Neural cell (in vitro differentiated cells): ENCODE results near the gene COPZ2. TPM values are rescaled to one million over a fixed set of nuclear protein-coding genes. Genes with fewer than 3 reads are reported as not detected.

Experiments used
- H2AFZ ChIP-seq: fragments of 200-600, 300-800 bp; sonication (generic), shearing (Covaris generic); 2 replicates; pipeline ENCODE4 v1.6.0; 2014; ENCODE audit warnings: low read depth, mild to moderate bottlenecking, antibody characterized with exemption, low read length, moderate library complexity
- H3F3A ChIP-seq: fragments of 200-600 bp; shearing (Covaris generic); 2 replicates; pipeline ENCODE4 v1.6.1; 2016; ENCODE audit warnings: mild to moderate bottlenecking, moderate library complexity, mixed read lengths, antibody characterized with exemption, low read length; ENCODE audit not compliant: insufficient read depth, poor library complexity, severe bottlenecking
- H3K27ac ChIP-seq: fragments of 200-600, 300-800 bp; sonication (generic), shearing (Covaris generic); 2 replicates; pipeline ENCODE4 v1.5.1; 2014; ENCODE audit warnings: mild to moderate bottlenecking, low read length, moderate library complexity
- H3K27me3 ChIP-seq: fragments of 300-800, 200-600 bp; sonication (generic), shearing (Covaris generic); 2 replicates; pipeline ENCODE4 v1.6.0; 2014; ENCODE audit warnings: mild to moderate bottlenecking, low read depth, low read length, moderate library complexity; ENCODE audit not compliant: insufficient read depth
- H3K36me3 ChIP-seq: fragments of 300-800, 200-600 bp; sonication (generic), shearing (Covaris generic); 2 replicates; pipeline ENCODE4 v1.5.1; 2014; ENCODE audit warnings: mild to moderate bottlenecking, antibody characterized with exemption, low read length, moderate library complexity; ENCODE audit not compliant: insufficient read depth
- H3K4me2 ChIP-seq: fragments of 300-800, 200-600 bp; sonication (generic), shearing (Covaris generic); 2 replicates; pipeline ENCODE4 v1.6.0; 2014; ENCODE audit warnings: mild to moderate bottlenecking, low read length
- H3K4me3 ChIP-seq: fragments of 300-800, 200-600 bp; sonication (generic), shearing (Covaris generic); 2 replicates; pipeline ENCODE4 v1.5.1; 2014; ENCODE audit warnings: mild to moderate bottlenecking, low read length, moderate library complexity
- H3K79me2 ChIP-seq: fragments of 200-600 bp; shearing (Covaris generic); replicated peaks from 2 replicates; pipeline ENCODE4 v1.6.0; 2014; ENCODE audit warnings: mild to moderate bottlenecking, low read length, moderate library complexity; ENCODE audit not compliant: insufficient read depth
- H3K9ac ChIP-seq: fragments of 300-800, 200-600 bp; sonication (generic), shearing (Covaris generic); 2 replicates; pipeline ENCODE4 v1.6.1; 2016; ENCODE audit warnings: mild to moderate bottlenecking, low read length, mixed read lengths
- H3K9me2 ChIP-seq: fragments of 200-600 bp; shearing (Covaris generic); 2 replicates; pipeline ENCODE4 v1.6.1; 2016; ENCODE audit warnings: mild to moderate bottlenecking, low read length, mixed read lengths; ENCODE audit not compliant: insufficient read depth
- H3K9me3 ChIP-seq: fragments of 200-600, 300-800 bp; sonication (generic), shearing (Covaris generic); 2 replicates; pipeline ENCODE4 v1.6.1; 2016; ENCODE audit warnings: mild to moderate bottlenecking, mixed run types, low read length, moderate library complexity, mixed read lengths
- H4K20me1 ChIP-seq: fragments of 200-600 bp; shearing (Covaris generic); 2 replicates; pipeline ENCODE4 v1.6.1; 2016; ENCODE audit warnings: mild to moderate bottlenecking, mixed run types; ENCODE audit not compliant: insufficient read depth
- EP300 ChIP-seq: fragments of 450-650 bp; conservative IDR thresholded peaks from 2 replicates; pipeline ENCODE4 v1.6.1; 2014; ENCODE audit warnings: antibody characterized with exemption, mild to moderate bottlenecking, moderate library complexity; ENCODE audit not compliant: poor library complexity, severe bottlenecking
- EZH2 ChIP-seq: fragments of 200-600, 300-800 bp; shearing (Covaris generic), sonication (generic); IDR thresholded peaks from 2 replicates; pipeline ENCODE4 v1.6.1; 2014; ENCODE audit warnings: antibody characterized with exemption, low read length, borderline replicate concordance, mild to moderate bottlenecking; ENCODE audit not compliant: insufficient read depth, poor library complexity, severe bottlenecking
- MXI1 ChIP-seq: fragments of 450-650 bp; conservative IDR thresholded peaks from 2 replicates; pipeline ENCODE4 v1.6.1; 2014; ENCODE audit warnings: antibody characterized with exemption, mild to moderate bottlenecking; ENCODE audit not compliant: poor library complexity, severe bottlenecking
- POLR2AphosphoS5 ChIP-seq: IDR thresholded peaks from 2 replicates; pipeline ENCODE4 v1.6.1; 2012
- RAD21 ChIP-seq: fragments of 450-650 bp; conservative IDR thresholded peaks from 2 replicates; pipeline ENCODE4 v1.6.1; 2014; ENCODE audit warnings: antibody characterized with exemption, mild to moderate bottlenecking, moderate library complexity
- SMC3 ChIP-seq: fragments of 450-650 bp; conservative IDR thresholded peaks from 2 replicates; pipeline ENCODE4 v1.6.1; 2014; ENCODE audit warnings: antibody characterized with exemption, mild to moderate bottlenecking, moderate library complexity; ENCODE audit not compliant: poor library complexity
- TAF1 ChIP-seq: IDR thresholded peaks from 2 replicates; pipeline ENCODE4 v1.6.1; 2012; ENCODE audit warnings: low read depth
- polyA plus RNA-seq: library from polyadenylated mRNA; depleted of rRNA; stranded (reverse); fragments of >200 nt; gene quantifications from 2 replicates; pipeline ENCODE4 v1.2.3, GENCODE V29; 2014
- TF ChIP-seq, protein P1 (sequence below): IDR thresholded peaks from 2 replicates; pipeline ENCODE4 v1.6.1; 2012; ENCODE audit warnings: borderline replicate concordance
- TF ChIP-seq, protein P2 (sequence below): fragments of 450-650 bp; IDR thresholded peaks from 2 replicates; pipeline ENCODE4 v1.5.1; 2014; ENCODE audit warnings: antibody characterized with exemption, mild to moderate bottlenecking, moderate library complexity; ENCODE audit not compliant: poor library complexity, severe bottlenecking

COPZ2 gene
- polyA plus RNA-seq, 1 donor from 2014 or later: not detected

- Histone ChIP-seq H3K27me3 (no peaks in the 10 kb centered on the region), H3K79me2 (peaks cover 46% of the 10 kb centered on the region), H4K20me1 (no peaks in the 10 kb centered on the region), H3K27ac (peak overlapping the region; percentile 86), H3K9me2 (no peaks in the 10 kb centered on the region), H3K4me3 (peak overlapping the region; percentile 97), H3K9me3 (no peaks in the 10 kb centered on the region), H3K9ac (peak overlapping the region; percentile 83), H3K36me3 (no peaks in the 10 kb centered on the region), H2AFZ (peak overlapping the region; percentile 87), H3K4me2 (peak overlapping the region; percentile 91), H3F3A (no peaks in the 10 kb centered on the region)
- TF ChIP-seq POLR2AphosphoS5: no peak
- TF ChIP-seq TAF1: peak; percentile 80
Observed at GRCh38 chr17:48047113-48047740, 9.6 kb upstream of the COPZ2 start.

DNA sequence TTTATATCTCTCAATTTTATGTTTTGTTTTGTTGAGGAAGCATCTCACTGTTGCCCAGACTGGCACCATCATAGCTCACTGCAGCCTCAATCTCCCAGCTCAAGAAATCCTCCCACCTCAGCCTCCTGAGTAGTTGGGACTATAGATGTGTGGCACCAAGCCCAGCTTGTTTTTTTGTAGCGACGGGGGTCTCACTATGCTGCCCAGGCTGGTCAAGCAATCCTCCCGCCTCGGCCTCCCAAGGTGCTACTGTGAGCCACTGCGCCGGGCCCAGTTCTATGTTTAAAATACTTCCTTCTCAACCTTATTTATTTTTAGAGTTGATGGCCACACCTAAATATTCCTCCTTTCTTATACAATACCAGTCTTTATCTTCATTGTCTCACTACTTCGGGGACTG is 8.7 kb upstream of the COPZ2 start:
- no peaks in the 10 kb centered on the region for H3K27me3 ChIP-seq
- H2AFZ ChIP-seq: no peak overlapping the region
- peak overlapping the region; percentile 97 for H3K4me3 ChIP-seq
- H3F3A ChIP-seq: no peaks in the 10 kb centered on the region
- H3K9ac ChIP-seq: no peak overlapping the region
- H3K79me2 ChIP-seq: peaks cover 37% of the 10 kb centered on the region
- H3K36me3 ChIP-seq: no peaks in the 10 kb centered on the region
- TF ChIP-seq TAF1 (no peak), SMC3 (no peak), RAD21 (no peak), EP300 (no peak), MXI1 (no peak), POLR2AphosphoS5 (no peak), EZH2 (no peak)
- TF ChIP-seq, protein P1, sequence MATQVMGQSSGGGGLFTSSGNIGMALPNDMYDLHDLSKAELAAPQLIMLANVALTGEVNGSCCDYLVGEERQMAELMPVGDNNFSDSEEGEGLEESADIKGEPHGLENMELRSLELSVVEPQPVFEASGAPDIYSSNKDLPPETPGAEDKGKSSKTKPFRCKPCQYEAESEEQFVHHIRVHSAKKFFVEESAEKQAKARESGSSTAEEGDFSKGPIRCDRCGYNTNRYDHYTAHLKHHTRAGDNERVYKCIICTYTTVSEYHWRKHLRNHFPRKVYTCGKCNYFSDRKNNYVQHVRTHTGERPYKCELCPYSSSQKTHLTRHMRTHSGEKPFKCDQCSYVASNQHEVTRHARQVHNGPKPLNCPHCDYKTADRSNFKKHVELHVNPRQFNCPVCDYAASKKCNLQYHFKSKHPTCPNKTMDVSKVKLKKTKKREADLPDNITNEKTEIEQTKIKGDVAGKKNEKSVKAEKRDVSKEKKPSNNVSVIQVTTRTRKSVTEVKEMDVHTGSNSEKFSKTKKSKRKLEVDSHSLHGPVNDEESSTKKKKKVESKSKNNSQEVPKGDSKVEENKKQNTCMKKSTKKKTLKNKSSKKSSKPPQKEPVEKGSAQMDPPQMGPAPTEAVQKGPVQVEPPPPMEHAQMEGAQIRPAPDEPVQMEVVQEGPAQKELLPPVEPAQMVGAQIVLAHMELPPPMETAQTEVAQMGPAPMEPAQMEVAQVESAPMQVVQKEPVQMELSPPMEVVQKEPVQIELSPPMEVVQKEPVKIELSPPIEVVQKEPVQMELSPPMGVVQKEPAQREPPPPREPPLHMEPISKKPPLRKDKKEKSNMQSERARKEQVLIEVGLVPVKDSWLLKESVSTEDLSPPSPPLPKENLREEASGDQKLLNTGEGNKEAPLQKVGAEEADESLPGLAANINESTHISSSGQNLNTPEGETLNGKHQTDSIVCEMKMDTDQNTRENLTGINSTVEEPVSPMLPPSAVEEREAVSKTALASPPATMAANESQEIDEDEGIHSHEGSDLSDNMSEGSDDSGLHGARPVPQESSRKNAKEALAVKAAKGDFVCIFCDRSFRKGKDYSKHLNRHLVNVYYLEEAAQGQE: no peak
- TF ChIP-seq, protein P2, sequence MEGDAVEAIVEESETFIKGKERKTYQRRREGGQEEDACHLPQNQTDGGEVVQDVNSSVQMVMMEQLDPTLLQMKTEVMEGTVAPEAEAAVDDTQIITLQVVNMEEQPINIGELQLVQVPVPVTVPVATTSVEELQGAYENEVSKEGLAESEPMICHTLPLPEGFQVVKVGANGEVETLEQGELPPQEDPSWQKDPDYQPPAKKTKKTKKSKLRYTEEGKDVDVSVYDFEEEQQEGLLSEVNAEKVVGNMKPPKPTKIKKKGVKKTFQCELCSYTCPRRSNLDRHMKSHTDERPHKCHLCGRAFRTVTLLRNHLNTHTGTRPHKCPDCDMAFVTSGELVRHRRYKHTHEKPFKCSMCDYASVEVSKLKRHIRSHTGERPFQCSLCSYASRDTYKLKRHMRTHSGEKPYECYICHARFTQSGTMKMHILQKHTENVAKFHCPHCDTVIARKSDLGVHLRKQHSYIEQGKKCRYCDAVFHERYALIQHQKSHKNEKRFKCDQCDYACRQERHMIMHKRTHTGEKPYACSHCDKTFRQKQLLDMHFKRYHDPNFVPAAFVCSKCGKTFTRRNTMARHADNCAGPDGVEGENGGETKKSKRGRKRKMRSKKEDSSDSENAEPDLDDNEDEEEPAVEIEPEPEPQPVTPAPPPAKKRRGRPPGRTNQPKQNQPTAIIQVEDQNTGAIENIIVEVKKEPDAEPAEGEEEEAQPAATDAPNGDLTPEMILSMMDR: no peak
- no peaks in the 10 kb centered on the region for H3K9me2 ChIP-seq
- no peaks in the 10 kb centered on the region for H4K20me1 ChIP-seq
- H3K27ac ChIP-seq: no peak overlapping the region
- H3K4me2 ChIP-seq: no peak overlapping the region
- no peaks in the 10 kb centered on the region for H3K9me3 ChIP-seq
